MCF 10A (cell line): Measurements from ENCODE around the gene PRKAB1. TPM values are rescaled to one million over a fixed set of nuclear protein-coding genes. Genes with fewer than 3 reads are reported as not detected.

Experiments
- BruUV-seq: library from RNA; stranded (reverse); fragments of 400-500 nt; replicated peaks from 2 replicates; lab custom pipeline; 2021; lab: Mats Ljungman, UMichigan
- CTCF ChIA-PET: fragments of 300-600 bp; sonication (Branson Sonifier 250); formaldehyde crosslinking; extraction: SDS; loops from one replicate; lab custom pipeline; 2021; ENCODE audit warnings: antibody characterized with exemption, inconsistent platforms; lab: Yijun Ruan, JAX
- POLR2A ChIA-PET: fragments of 300-600, 350-650 bp; sonication (Branson Sonifier 250); formaldehyde crosslinking; extraction: SDS; loops from one replicate; lab custom pipeline; 2020; ENCODE audit warnings: antibody characterized with exemption, inconsistent platforms; lab: Yijun Ruan, JAX
- DNase-seq: peaks from one replicate; pipeline ENCODE4 v3.0.0-alpha.2; 2018; ENCODE audit not compliant: unreplicated experiment
- H3K27ac Mint-ChIP-seq: one replicate; pipeline ENCODE4 v1.8.0; 2022; ENCODE audit warnings: mild to moderate bottlenecking, low read depth, mixed read lengths; ENCODE audit not compliant: unreplicated experiment
- H3K27me3 Mint-ChIP-seq: one replicate; pipeline ENCODE4 v1.8.0; 2022; ENCODE audit warnings: mixed read lengths; ENCODE audit not compliant: insufficient read depth, unreplicated experiment
- H3K36me3 Mint-ChIP-seq: one replicate; pipeline ENCODE4 v1.8.0; 2022; ENCODE audit warnings: mild to moderate bottlenecking, moderate library complexity, mixed read lengths; ENCODE audit not compliant: insufficient read depth, unreplicated experiment
- H3K4me1 Mint-ChIP-seq: one replicate; pipeline ENCODE4 v1.8.0; 2022; ENCODE audit warnings: mixed read lengths; ENCODE audit not compliant: insufficient read depth, unreplicated experiment
- H3K4me3 Mint-ChIP-seq: one replicate; pipeline ENCODE4 v1.8.0; 2022; ENCODE audit warnings: mild to moderate bottlenecking, moderate library complexity, mixed read lengths; ENCODE audit not compliant: unreplicated experiment
- H3K9me3 Mint-ChIP-seq: one replicate; pipeline ENCODE4 v1.8.0; 2022; ENCODE audit warnings: mixed read lengths; ENCODE audit not compliant: unreplicated experiment
- intact Hi-C: fragments of 100-400 bp; cut with micrococcal nuclease; formaldehyde crosslinking; loops from 2 replicates; pipeline ENCODE4 v1.14.1; 2022
- total RNA-seq: library from RNA; stranded (reverse); gene quantifications from 2 replicates; pipeline ENCODE4 v1.2.3, GENCODE V29; 2022
- TF ChIP-seq, protein P1 (sequence below): fragments of 200-600 bp; IDR thresholded peaks from one replicate; pipeline ENCODE4 v1.8.0; 2022; ENCODE audit warnings: antibody characterized with exemption, mild to moderate bottlenecking; ENCODE audit not compliant: unreplicated experiment

PRKAB1 gene
- total RNA-seq, 1 experiment from 2014 or later = 27.2 TPM

- Mint-ChIP-seq H3K4me1 (no peaks in the 10 kb centered on the region), H3K4me3 (no peak overlapping the region), H3K9me3 (no peaks in the 10 kb centered on the region), H3K27ac (no peak overlapping the region), H3K27me3 (no peaks in the 10 kb centered on the region), H3K36me3 (peaks cover 41% of the 10 kb centered on the region)
- POLR2A ChIA-PET = interaction anchor here (1.1 to 1.9 kb wide), 3 partner anchors 12 to 14 kb away, joined by 4 to 11 read pairs (median 5); partner anchors contain the start of gene PRKAB1
- intact Hi-C loops = no loop called here
- TF ChIP-seq, protein P1, sequence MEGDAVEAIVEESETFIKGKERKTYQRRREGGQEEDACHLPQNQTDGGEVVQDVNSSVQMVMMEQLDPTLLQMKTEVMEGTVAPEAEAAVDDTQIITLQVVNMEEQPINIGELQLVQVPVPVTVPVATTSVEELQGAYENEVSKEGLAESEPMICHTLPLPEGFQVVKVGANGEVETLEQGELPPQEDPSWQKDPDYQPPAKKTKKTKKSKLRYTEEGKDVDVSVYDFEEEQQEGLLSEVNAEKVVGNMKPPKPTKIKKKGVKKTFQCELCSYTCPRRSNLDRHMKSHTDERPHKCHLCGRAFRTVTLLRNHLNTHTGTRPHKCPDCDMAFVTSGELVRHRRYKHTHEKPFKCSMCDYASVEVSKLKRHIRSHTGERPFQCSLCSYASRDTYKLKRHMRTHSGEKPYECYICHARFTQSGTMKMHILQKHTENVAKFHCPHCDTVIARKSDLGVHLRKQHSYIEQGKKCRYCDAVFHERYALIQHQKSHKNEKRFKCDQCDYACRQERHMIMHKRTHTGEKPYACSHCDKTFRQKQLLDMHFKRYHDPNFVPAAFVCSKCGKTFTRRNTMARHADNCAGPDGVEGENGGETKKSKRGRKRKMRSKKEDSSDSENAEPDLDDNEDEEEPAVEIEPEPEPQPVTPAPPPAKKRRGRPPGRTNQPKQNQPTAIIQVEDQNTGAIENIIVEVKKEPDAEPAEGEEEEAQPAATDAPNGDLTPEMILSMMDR = no peak
- no TSS peak for BruUV-seq
- CTCF ChIA-PET = interaction anchor here (0.6 to 5.7 kb wide), 7 partner anchors 13 to 398 kb away, joined by 3 to 25 read pairs (median 4); partner anchors contain the start of gene PRKAB1
- DNase-seq = no peak
Observed at GRCh38 chr12:119681728-119682638, 14.1 kb downstream of the PRKAB1 start.

- Mint-ChIP-seq H3K36me3 (peaks cover 41% of the 10 kb centered on the region), H3K9me3 (no peaks in the 10 kb centered on the region), H3K4me1 (no peaks in the 10 kb centered on the region), H3K27me3 (no peaks in the 10 kb centered on the region), H3K4me3 (no peak overlapping the region), H3K27ac (no peak overlapping the region)
- DNase-seq = no peak
- BruUV-seq = no TSS peak
- TF ChIP-seq, protein P1 = no peak
- CTCF ChIA-PET = interaction anchor here (0.6 to 5.7 kb wide), 5 partner anchors 12 to 382 kb away, joined by 4 to 25 read pairs (median 4); partner anchors contain the start of gene PRKAB1
- intact Hi-C loops = no loop called here
- POLR2A ChIA-PET = interaction anchor here (1.1 to 1.9 kb wide), 3 partner anchors 12 to 15 kb away, joined by 4 to 11 read pairs (median 5); partner anchors contain the start of gene PRKAB1
Observed at GRCh38 chr12:119682639-119683252, 14.8 kb downstream of the PRKAB1 start.

- Mint-ChIP-seq H3K36me3 (peaks cover 35% of the 10 kb centered on the region), H3K27me3 (no peaks in the 10 kb centered on the region), H3K27ac (no peak overlapping the region), H3K4me1 (no peaks in the 10 kb centered on the region), H3K9me3 (no peaks in the 10 kb centered on the region), H3K4me3 (no peak overlapping the region)
- DNase-seq = peak; percentile 29
- BruUV-seq = no TSS peak
- TF ChIP-seq, protein P1 = no peak
- CTCF ChIA-PET = interaction anchor here (0.6 to 0.9 kb wide), 2 partner anchors 16 to 257 kb away, joined by 3 read pairs; partner anchors contain the start of gene PRKAB1
- intact Hi-C loops = no loop called here
- POLR2A ChIA-PET = no interaction called here
Observed at GRCh38 chr12:119683413-119683812, 15.5 kb downstream of the PRKAB1 start.

GRCh38 chr12:119683816-119684215 is 15.9 kb downstream of the PRKAB1 start:
- POLR2A ChIA-PET = no interaction called here
- intact Hi-C loops = no loop called here

More at GRCh38 chr12:119683816-119684215, 15.9 kb downstream of the PRKAB1 start:
- no peaks in the 10 kb centered on the region for H3K4me1 Mint-ChIP-seq
- H3K36me3 Mint-ChIP-seq = peaks cover 31% of the 10 kb centered on the region
- CTCF ChIA-PET = interaction anchor here (0.6 to 0.9 kb wide), 2 partner anchors 16 to 256 kb away, joined by 3 read pairs; partner anchors contain the start of gene PRKAB1
- no peak overlapping the region for H3K4me3 Mint-ChIP-seq
- TF ChIP-seq, protein P1 = no peak
- DNase-seq = no peak
- no peaks in the 10 kb centered on the region for H3K9me3 Mint-ChIP-seq
- BruUV-seq = no TSS peak
- no peaks in the 10 kb centered on the region for H3K27me3 Mint-ChIP-seq
- H3K27ac Mint-ChIP-seq = no peak overlapping the region
